Naive B cell (primary cell): Measurements from ENCODE around the gene TMEM87B. TPM values are rescaled to one million over a fixed set of nuclear protein-coding genes. Genes with fewer than 3 reads are reported as not detected.
"Not testable (repeated sequence)": the region's sequence is repeated elsewhere in the genome, so short reads cannot be mapped to it uniquely, and the experiment has no call there.

ENCODE experiments used
- ATAC-seq, 2 donors: fragments of 150-1000 bp; cut with Tn5 transposase; 2 replicates each; pipeline ENCODE4 v1.10.0; 2021; ENCODE audit warnings: low read depth in 2 of 2, mild to moderate bottlenecking in 2 of 2, moderate library complexity in 2 of 2
- DNase-seq: peaks from one replicate; pipeline ENCODE4 v3.0.0; 2022
- H3K27ac Mint-ChIP-seq, 6 donors: one replicate each; pipeline ENCODE4 v1.8.0; 2020 to 2022; ENCODE audit warnings: mild to moderate bottlenecking in 6 of 6, mixed read lengths in 6 of 6, moderate library complexity in 5 of 6, inconsistent platforms in 2 of 6
- H3K27me3 Mint-ChIP-seq, 3 donors: one replicate each; pipeline ENCODE4 v1.8.0; 2021 to 2022; ENCODE audit warnings: mixed read lengths in 3 of 3, mild to moderate bottlenecking in 1 of 3
- H3K36me3 Mint-ChIP-seq, 2 donors: one replicate each; pipeline ENCODE4 v1.8.0; 2020 to 2022; ENCODE audit warnings: mixed read lengths in 2 of 2, inconsistent platforms in 1 of 2, mild to moderate bottlenecking in 1 of 2
- H3K4me1 Mint-ChIP-seq, 3 donors: one replicate each; pipeline ENCODE4 v1.8.0; 2020 to 2022; ENCODE audit warnings: mixed read lengths in 3 of 3, inconsistent platforms in 1 of 3, mild to moderate bottlenecking in 1 of 3, moderate library complexity in 1 of 3
- H3K4me3 Mint-ChIP-seq, 8 donors: one replicate each; pipeline ENCODE4 v1.8.0; 2020 to 2022; ENCODE audit warnings: mild to moderate bottlenecking in 8 of 8, mixed read lengths in 8 of 8, moderate library complexity in 8 of 8, inconsistent platforms in 2 of 8
- H3K9me3 Mint-ChIP-seq, 7 donors: one replicate each; pipeline ENCODE4 v1.8.0; 2020 to 2022; ENCODE audit warnings: mixed read lengths in 7 of 7, mild to moderate bottlenecking in 5 of 7, inconsistent platforms in 2 of 7, moderate library complexity in 1 of 7
- polyA plus RNA-seq, 6 donors: library from polyadenylated mRNA; unstranded; fragments of 300-500 nt; fragmentation: Illumina TruSeq; gene quantifications; one replicate each; pipeline ENCODE4 v1.2.3, GENCODE V29; 2021; ENCODE audit warnings: low read depth in 6 of 6

TMEM87B gene
- polyA plus RNA-seq, 6 donors from 2014 or later = 5.3 to 12.6 (median 9.5) TPM

DNA sequence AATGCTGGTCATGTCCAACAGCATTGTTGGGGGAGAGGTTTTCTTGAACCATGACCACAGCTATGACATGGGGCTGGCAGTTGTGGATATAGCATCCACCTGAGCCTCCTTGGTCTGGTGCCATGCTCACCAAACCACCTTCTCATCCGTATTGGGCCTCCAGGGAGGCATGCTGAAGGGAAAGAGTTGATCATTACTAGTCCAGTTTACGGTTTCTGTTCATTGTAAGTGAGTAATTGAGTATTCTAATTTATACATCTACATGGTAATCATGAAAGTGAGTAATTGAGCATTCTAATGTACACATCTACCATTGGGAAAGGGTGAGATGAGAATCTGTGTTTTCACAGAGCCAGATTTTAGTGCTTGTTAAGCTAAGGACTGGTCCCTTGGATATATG lies 6.8 kb downstream of the TMEM87B start:
- H3K36me3 Mint-ChIP-seq = peaks cover 30 to 31% of the 10 kb centered on the region in 2 donors
- peak overlapping the region in 1 of 6 donors; percentile 49 for H3K27ac Mint-ChIP-seq
- DNase-seq (no peak), ATAC-seq (no peak)
- peaks cover 0 to 3% (median 0%) of the 10 kb centered on the region in 7 donors for H3K9me3 Mint-ChIP-seq
- H3K4me1 Mint-ChIP-seq = peaks cover 38 to 42% (median 39%) of the 10 kb centered on the region in 3 donors
- no peaks in the 10 kb centered on the region for H3K27me3 Mint-ChIP-seq
- H3K4me3 Mint-ChIP-seq = peak overlapping the region in 1 of 8 donors; percentile 45

DNA sequence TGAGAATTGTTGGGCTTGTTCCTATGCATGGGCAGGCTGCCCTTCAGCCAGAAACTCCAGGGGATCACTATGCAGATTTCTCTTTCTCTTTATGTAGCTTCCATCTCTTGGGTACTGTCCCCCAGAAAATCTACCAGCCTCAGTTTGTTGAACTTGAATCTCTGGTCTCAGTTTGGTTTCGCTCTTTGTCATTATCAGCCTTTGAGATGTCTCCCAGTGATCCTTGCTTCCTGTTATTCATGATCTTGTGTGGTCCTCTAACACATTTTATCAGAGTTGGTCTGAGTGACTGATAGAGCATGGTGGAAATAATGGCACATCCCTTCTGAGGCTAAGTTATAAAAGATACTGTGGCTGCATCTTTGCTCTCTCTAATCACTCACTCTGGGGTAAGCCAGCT lies 7.8 kb downstream of the TMEM87B start:
- ATAC-seq (no peak), DNase-seq (no peak)
- Mint-ChIP-seq H3K9me3 (peaks cover 0 to 3% (median 0%) of the 10 kb centered on the region in 7 donors), H3K36me3 (peaks cover 36 to 39% of the 10 kb centered on the region in 2 donors), H3K27me3 (no peaks in the 10 kb centered on the region), H3K4me3 (no peak overlapping the region), H3K4me1 (peaks cover 28 to 41% (median 35%) of the 10 kb centered on the region in 3 donors), H3K27ac (peak overlapping the region in 4 of 6 donors; percentile 12 to 39 (median 22))

DNA sequence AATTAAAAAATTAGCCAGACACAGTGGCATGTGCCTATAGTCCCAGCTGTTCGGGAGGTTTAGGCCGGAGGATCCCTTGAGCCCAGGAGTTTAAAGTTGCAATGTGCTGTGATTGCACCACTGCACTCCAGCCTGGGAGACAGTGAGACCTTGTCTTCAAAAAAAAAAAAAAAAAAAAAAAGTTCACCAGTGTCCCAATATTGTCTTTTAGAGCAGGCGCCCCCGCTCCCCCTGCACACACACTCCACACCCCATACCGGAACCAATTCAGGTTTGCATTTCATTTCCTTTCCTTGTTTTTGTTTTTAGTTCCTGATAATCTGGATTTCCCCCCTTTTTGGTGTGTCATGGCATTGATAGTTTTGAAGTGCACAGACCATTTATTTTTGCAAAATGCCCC lies 10.4 kb downstream of the TMEM87B start:
- ATAC-seq = no peak
- DNase-seq = no peak
- Mint-ChIP-seq H3K27me3 (no peaks in the 10 kb centered on the region), H3K27ac (peak overlapping the region in 3 of 6 donors; percentile 36 to 57 (median 53)), H3K4me1 (peaks cover 14 to 33% (median 20%) of the 10 kb centered on the region in 3 donors), H3K36me3 (peaks cover 43 to 49% of the 10 kb centered on the region in 2 donors), H3K4me3 (no peak overlapping the region), H3K9me3 (peaks cover 0 to 8% (median 2%) of the 10 kb centered on the region in 7 donors)

DNA sequence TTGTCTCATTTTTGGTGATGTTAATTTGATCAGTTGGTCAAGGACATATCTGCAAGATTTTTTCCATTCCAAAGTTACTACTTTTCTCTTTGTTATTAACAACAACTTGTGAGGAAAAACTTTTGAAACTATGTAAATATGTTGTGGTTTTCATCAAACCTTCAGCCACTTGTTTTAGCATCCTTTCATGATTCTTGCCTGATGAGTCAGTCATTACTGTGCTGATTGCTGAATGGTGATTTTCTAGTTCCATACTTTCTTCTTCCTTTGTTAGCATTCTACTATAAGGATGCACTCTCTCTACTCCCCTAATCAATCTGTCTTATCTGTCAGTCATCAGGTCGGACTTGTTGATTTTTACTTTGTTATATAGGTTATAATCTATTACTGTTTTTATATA lies 10.9 kb downstream of the TMEM87B start:
- H3K27ac Mint-ChIP-seq = peak overlapping the region in 2 of 6 donors; percentile 36 to 53
- H3K9me3 Mint-ChIP-seq = peaks cover 0 to 8% (median 2%) of the 10 kb centered on the region in 7 donors
- H3K4me3 Mint-ChIP-seq = no peak overlapping the region
- ATAC-seq (no peak), DNase-seq (no peak)
- peaks cover 15 to 33% (median 20%) of the 10 kb centered on the region in 3 donors for H3K4me1 Mint-ChIP-seq
- peaks cover 43 to 49% of the 10 kb centered on the region in 2 donors for H3K36me3 Mint-ChIP-seq
- no peaks in the 10 kb centered on the region for H3K27me3 Mint-ChIP-seq

DNA sequence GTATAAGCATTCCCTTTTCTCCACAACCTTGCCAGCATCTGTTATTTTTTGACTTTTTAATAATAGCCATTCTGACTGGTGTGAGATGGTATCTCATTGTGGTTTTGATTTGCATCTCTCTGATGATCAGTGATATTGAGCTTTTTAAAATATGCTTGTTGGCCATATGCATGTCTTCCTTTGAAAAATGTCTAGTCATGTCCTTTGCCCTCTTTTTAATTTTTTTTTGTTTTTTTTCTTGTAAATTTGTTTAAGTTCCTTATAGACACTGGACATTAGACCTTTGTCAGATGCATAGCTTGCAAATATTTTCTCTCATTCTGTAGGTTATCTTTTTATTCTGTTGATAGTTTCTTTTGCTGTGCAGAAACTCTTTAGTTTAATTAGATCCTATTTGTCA lies 14.7 kb downstream of the TMEM87B start:
- Mint-ChIP-seq H3K4me1 (peaks cover 31 to 38% (median 33%) of the 10 kb centered on the region in 3 donors), H3K9me3 (peaks cover 3 to 20% (median 8%) of the 10 kb centered on the region in 7 donors), H3K36me3 (peaks cover 54 to 55% of the 10 kb centered on the region in 2 donors)
- H3K4me3 Mint-ChIP-seq, H3K27ac Mint-ChIP-seq, H3K27me3 Mint-ChIP-seq, ATAC-seq, DNase-seq: not testable (repeated sequence)

DNA sequence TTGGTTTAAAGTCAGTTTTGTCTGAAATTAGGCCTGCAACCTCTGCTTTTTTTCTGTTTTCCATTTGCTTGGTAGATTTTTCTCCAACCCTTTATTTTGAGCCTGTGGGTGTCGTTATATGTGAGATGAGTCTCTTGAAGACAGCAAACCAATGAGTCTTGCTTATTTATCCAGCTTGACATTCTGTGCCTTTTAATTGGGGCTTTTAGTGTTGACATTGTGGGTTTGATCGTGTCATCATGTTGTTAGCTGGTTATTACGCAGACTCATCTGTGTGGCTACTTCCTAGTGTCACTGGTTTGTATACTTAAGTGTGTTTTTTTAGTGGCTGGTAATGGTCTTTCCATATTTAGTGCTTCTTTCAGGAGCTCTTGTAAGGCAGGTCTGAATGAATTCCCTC lies 18.8 kb downstream of the TMEM87B start:
- H3K27me3 Mint-ChIP-seq = no peaks in the 10 kb centered on the region
- H3K36me3 Mint-ChIP-seq = peaks cover 38 to 54% of the 10 kb centered on the region in 2 donors
- peaks cover 3 to 16% (median 8%) of the 10 kb centered on the region in 7 donors for H3K9me3 Mint-ChIP-seq
- peak overlapping the region in 1 of 6 donors; percentile 56 for H3K27ac Mint-ChIP-seq
- H3K4me3 Mint-ChIP-seq = peak overlapping the region in 1 of 8 donors; percentile 6
- DNase-seq = no peak
- peaks cover 30 to 34% (median 32%) of the 10 kb centered on the region in 3 donors for H3K4me1 Mint-ChIP-seq
- ATAC-seq = no peak

DNA sequence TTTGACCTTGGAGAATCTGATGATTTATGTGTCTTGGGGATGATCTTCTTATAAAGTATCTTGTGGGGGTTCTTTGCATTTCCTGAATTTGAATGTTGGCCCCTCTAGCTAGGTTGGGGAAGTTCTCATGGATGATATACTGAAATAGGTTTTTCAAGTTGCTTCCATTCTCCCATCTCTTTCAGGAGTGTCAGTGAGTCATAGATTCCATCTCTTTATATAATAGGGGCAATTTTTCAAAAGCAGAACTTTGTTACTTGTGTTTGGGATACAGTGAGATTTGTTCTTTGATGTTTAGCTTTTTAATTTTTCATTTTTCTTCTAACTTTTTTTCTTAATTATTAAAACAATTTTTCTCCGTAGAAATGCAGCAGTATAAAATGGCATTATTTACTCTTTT lies 19.4 kb downstream of the TMEM87B start:
- peak overlapping the region in 1 of 8 donors; percentile 26 for H3K4me3 Mint-ChIP-seq
- peaks cover 2 to 12% (median 7%) of the 10 kb centered on the region in 7 donors for H3K9me3 Mint-ChIP-seq

DNA sequence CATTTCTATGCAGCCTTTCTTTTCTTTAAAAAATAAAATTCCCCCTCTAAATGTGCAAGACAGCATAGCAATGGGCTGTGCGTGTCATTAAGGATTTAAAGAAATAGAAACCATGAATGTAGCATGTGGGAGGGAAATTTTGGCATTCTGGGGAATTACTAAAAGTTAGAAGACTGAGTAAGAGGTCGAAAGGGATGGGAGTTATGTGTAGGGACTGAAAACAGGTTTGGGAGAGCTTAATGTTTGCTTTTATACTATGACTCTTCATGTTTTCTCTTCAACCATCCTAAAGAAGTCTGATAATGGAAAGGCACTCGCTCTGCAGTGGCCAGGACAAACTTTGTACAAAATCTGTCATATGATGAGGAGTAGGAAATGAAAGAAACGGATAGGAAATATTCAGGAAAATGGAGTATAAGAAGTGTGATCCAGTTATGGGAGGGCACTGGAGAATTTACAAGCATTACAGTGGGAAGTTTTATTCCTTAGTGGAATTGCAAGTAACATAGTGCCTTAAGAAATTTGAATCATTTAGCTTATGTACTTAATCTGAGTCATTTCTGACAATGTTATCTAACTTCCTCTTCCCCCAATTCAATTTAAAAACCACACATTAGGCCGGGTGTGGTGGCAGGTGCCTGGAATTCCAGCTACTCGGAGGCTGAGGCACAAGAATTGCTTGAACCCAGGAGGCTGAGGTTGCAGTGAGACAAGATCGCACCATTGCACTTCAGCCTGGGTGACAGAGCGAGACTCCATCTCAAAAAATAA lies 20.6 kb downstream of the TMEM87B start:
- H3K36me3 Mint-ChIP-seq = peaks cover 36 to 43% of the 10 kb centered on the region in 2 donors
- peak overlapping the region in 1 of 6 donors; percentile 48 for H3K27ac Mint-ChIP-seq
- DNase-seq (no peak), ATAC-seq (no peak)
- H3K4me1 Mint-ChIP-seq = peaks cover 28 to 34% (median 32%) of the 10 kb centered on the region in 3 donors
- no peaks in the 10 kb centered on the region for H3K27me3 Mint-ChIP-seq
- peak overlapping the region in 1 of 8 donors; percentile 45 for H3K4me3 Mint-ChIP-seq
- H3K9me3 Mint-ChIP-seq = peaks cover 2 to 12% (median 7%) of the 10 kb centered on the region in 7 donors

More for the DNA sequence above, 19.4 kb downstream of the TMEM87B start:
- no peak for ATAC-seq
- peak overlapping the region in 2 of 6 donors; percentile 27 to 59 for H3K27ac Mint-ChIP-seq
- DNase-seq = no peak
- H3K4me1 Mint-ChIP-seq = peaks cover 29 to 34% (median 32%) of the 10 kb centered on the region in 3 donors
- peaks cover 38 to 49% of the 10 kb centered on the region in 2 donors for H3K36me3 Mint-ChIP-seq
- no peaks in the 10 kb centered on the region for H3K27me3 Mint-ChIP-seq

DNA sequence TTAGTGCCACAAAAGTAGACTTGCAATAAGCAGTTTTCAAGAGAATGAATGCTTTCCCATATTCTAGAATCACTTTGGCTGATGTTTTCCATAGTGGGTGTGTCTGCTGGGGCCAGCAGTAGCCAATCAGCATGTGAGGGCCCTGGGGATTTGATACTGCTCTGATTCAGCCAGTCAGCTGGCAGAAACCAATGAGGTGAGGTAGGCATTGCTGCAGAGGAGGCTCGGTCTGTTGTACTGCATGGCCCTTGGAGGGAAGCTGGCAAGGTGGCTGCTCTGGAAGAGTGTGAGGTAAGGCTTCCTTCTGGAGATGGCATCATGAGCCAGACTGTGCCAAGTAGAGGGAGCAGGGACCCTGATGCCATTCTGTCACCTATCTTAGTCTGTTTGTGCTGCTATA lies 22.7 kb downstream of the TMEM87B start:
- Mint-ChIP-seq H3K4me3 (no peak overlapping the region), H3K27ac (peak overlapping the region in 2 of 6 donors; percentile 15 to 66), H3K9me3 (peaks cover 2 to 12% (median 7%) of the 10 kb centered on the region in 7 donors), H3K36me3 (peaks cover 41 to 46% of the 10 kb centered on the region in 2 donors), H3K27me3 (no peaks in the 10 kb centered on the region), H3K4me1 (peaks cover 14 to 17% (median 17%) of the 10 kb centered on the region in 3 donors)
- ATAC-seq (no peak), DNase-seq (no peak)

DNA sequence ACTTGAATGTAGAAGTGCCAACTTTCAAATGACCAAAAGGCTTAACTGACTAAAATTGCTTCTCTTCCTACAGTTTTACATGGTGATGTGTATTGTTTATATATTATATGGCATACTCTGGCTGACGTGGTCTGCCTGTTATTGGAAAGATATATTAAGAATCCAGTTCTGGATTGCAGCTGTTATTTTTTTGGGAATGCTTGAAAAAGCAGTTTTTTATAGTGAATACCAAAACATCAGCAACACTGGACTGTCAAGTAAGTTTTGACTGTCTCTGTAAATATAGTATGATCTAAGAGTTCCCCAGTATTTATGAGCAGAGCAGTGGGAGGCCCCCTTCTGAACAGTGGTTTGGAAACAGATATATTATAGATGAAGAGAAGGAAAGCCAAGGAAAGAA lies 26.2 kb downstream of the TMEM87B start:
- Mint-ChIP-seq H3K36me3 (peaks cover 42 to 43% of the 10 kb centered on the region in 2 donors), H3K27ac (peak overlapping the region in 4 of 6 donors; percentile 31 to 81 (median 48))
- DNase-seq = no peak

DNA sequence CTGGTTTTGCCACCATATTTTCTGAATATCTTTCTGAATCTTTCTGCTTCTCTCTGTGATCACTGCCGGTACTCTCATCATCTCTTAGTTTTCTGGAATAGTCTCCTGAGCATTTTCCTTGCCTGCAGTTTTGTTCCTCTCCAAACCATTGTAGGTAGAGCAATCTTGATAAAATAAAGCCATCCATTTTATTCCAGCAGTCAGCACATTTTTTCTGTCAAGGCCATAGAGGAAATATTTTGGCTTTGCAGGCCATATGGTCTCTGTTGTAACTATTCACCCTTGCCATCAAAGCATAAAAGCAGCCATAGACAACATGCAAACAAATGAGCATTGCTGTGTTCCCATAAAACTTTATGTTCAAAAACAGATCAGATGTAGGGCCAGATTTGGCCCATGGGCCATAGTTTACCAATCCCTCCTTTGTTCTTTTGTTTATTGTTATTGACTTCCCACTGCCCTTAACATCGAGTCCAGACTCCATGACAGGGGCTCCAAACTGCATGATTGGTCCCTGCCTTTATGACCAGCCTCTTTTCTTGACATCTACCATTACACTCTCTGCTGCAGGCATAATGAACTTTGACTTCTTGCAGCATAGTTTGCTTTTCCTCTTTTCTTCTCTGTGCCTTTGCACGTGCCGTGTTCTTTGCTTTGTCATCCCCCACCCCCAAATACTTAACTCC lies 29.8 kb downstream of the TMEM87B start:
- peak overlapping the region; percentile 66 to 96 (median 89) for H3K27ac Mint-ChIP-seq
- peaks cover 26 to 32% (median 29%) of the 10 kb centered on the region in 3 donors for H3K4me1 Mint-ChIP-seq
- ATAC-seq = no peak
- H3K36me3 Mint-ChIP-seq = peaks cover 49 to 51% of the 10 kb centered on the region in 2 donors
- no peak overlapping the region for H3K4me3 Mint-ChIP-seq
- no peak for DNase-seq
- peaks cover 0 to 4% (median 0%) of the 10 kb centered on the region in 7 donors for H3K9me3 Mint-ChIP-seq
- H3K27me3 Mint-ChIP-seq = no peaks in the 10 kb centered on the region

More for the DNA sequence above, 26.2 kb downstream of the TMEM87B start:
- Mint-ChIP-seq H3K4me1 (peaks cover 8 to 15% (median 10%) of the 10 kb centered on the region in 3 donors), H3K4me3 (no peak overlapping the region), H3K9me3 (peaks cover 0 to 4% (median 0%) of the 10 kb centered on the region in 7 donors), H3K27me3 (no peaks in the 10 kb centered on the region)
- no peak for ATAC-seq

DNA sequence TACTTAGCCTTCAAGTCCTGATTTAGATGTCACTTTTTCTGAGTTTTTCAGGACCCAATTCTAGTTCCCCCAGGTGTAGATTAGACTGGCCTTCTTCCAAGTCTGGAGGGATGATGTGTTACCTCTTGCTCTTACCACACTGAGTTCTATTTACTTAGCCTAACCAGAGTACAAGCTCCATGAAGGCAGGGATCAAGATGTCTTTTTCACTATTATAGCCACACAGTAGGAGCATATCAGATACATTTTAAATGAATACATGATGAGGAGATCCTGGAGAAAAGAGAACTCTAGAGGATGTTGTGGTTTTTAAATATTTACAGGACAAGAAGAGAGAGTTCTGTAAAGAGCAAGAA lies 30.3 kb downstream of the TMEM87B start:
- Mint-ChIP-seq H3K27ac (peak overlapping the region; percentile 66 to 96 (median 89)), H3K9me3 (peaks cover 0 to 4% (median 0%) of the 10 kb centered on the region in 7 donors), H3K4me1 (peaks cover 26 to 32% (median 29%) of the 10 kb centered on the region in 3 donors), H3K4me3 (no peak overlapping the region), H3K27me3 (no peaks in the 10 kb centered on the region), H3K36me3 (peaks cover 54 to 56% of the 10 kb centered on the region in 2 donors)
- ATAC-seq (no peak), DNase-seq (no peak)
